Right lobe of liver (tissue), 6 donors: ENCODE measurements around the gene SLC7A4. TPM values are rescaled to one million over a fixed set of nuclear protein-coding genes. Genes with fewer than 3 reads are reported as not detected.

ENCODE experiments used
- ATAC-seq, 4 donors: fragments of 200-7000 bp; cut with Tn5 transposase; one replicate each; pipeline ENCODE4 v1.9.1; 2020; ENCODE audit warnings: mild to moderate bottlenecking in 4 of 4, moderate library complexity in 4 of 4
- DNase-seq, 3 donors: peaks; one replicate each; pipeline ENCODE4 v3.0.0-alpha.2; 2020
- H3K27ac ChIP-seq, 3 donors: fragments of 200-600 bp; one replicate each; pipeline ENCODE4 v1.8.0; 2022
- H3K27me3 ChIP-seq, 2 donors: fragments of 200-600 bp; one replicate each; pipeline ENCODE4 v1.8.0; 2022
- H3K36me3 ChIP-seq, 4 donors: fragments of 200-600 bp; sonication (generic) in 1 of 4; one replicate each; pipeline versions ENCODE4 v1.5.1 to v1.8.0; 2017 to 2022; ENCODE audit warnings: control low read depth in 1 of 4
- H3K4me1 ChIP-seq, 4 donors: fragments of 200-600 bp; sonication (generic) in 1 of 4; one replicate each; pipeline versions ENCODE4 v1.5.1 to v1.8.0; 2017 to 2022; ENCODE audit warnings: control low read depth in 1 of 4
- H3K4me3 ChIP-seq, 3 donors: fragments of 200-600 bp; one replicate each; pipeline ENCODE4 v1.8.0; 2022
- H3K9me3 ChIP-seq, 4 donors: fragments of 200-600 bp; sonication (generic) in 1 of 4; one replicate each; pipeline versions ENCODE4 v1.5.1 to v1.8.0; 2017 to 2022; ENCODE audit warnings: control low read depth in 1 of 4
- POLR2A ChIP-seq: fragments of 450-650 bp; IDR thresholded peaks from one replicate; pipeline ENCODE4 v1.6.1; 2017; ENCODE audit warnings: antibody characterized with exemption, mild to moderate bottlenecking
- WGBS: methylation state at CpG from one replicate; pipeline ENCODE4 v1.1.6; 2018; ENCODE audit warnings: low coverage, low lambda C conversion rate; ENCODE audit not compliant: insufficient coverage; ENCODE audit errors: missing lambda C conversion rate; 5-methylcytosine and 5-hydroxymethylcytosine counted together
- intact Hi-C, 2 donors: fragments of 100-400 bp; cut with DNase I; formaldehyde crosslinking; loops; one replicate each; pipeline versions ENCODE4 v1.11.2 to v1.14.1; 2022
- total RNA-seq, 6 experiments: library from RNA; depleted of rRNA in 2 of 6; stranded (reverse); fragments of >200 nt in 2 of 6; fragmentation: NEBNext Ultra II Directional in 3 of 6; extraction: Animal tissue kit (Norgen Biotek cat#: 25700) in 3 of 6; gene quantifications; one replicate each; pipeline versions ENCODE4 v1.1.0 to v1.2.4, GENCODE V29; 2016 to 2023
- TF ChIP-seq, protein P1 (sequence below), 4 donors: fragments of 200-600 bp in 3 of 4; fragments of 450-650 bp in 1 of 4; IDR thresholded peaks; one replicate each; pipeline versions ENCODE4 v1.5.1 to v1.8.0; 2016 to 2022; ENCODE audit warnings: antibody characterized with exemption in 4 of 4, mild to moderate bottlenecking in 2 of 4
- donor health status: DM: no; HTN: yes; CAD: no.
- donor health status: DM: no; HTN: no; CAD: no.
- donor health status: DM: no; HTN: no; CAD: no.
- donor health status: DM: no; HTN: yes; CAD: no.
- donor health status: DM: no; HTN: yes; CAD: no.

SLC7A4 gene
- total RNA-seq, 6 experiments from 2014 or later: 0.12 to 0.35 (median 0.18) TPM; not detected in 1

DNA sequence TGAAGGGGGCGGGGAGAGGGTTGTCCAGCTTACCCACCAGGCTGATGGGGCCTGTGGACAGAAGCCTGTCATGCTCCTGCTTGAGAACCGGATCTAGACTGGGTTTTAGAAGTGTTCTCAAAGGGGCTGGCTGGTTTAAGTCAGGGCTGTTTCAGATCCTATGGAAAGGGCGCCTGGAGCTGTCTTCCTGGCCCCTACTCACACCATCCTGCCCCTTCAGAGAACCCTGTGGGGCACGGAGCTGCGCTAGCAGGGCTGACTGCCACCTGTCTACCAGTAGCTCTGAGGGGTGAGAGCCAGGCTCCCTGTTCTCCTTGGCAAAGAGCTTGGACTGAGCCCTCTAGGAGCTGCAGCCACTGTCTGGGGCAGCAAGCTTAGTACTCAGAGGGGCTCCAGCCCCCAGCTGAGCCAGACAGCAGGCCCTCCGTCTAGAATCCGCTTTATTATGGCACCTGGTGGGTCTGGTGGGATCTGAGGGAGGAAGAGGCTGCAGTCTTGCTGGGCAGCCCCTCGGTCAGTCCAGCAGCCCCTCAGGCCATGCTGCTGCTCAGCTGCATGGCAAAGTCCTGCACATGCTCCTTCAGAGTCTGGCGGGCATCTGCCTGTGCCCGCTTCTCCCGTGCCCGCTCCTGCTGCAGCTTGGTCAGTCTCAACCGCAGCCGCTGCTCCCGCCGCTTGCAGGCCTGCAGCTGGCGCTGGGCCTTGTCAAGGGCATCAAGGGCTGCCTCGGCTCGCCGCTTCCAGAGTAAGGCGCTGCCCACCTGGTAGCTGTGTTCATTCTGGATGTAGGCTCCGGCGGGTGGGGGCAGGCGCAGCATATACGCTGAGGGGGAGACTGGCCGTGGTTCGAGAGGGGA, 32.8 kb downstream of the SLC7A4 start:
- intact Hi-C loops: loop anchor here in 1 of 2 donors (10.0 kb wide), 1 partner anchor 55 kb away; no protein-coding TSS in a partner anchor
- no peak for ATAC-seq
- Histone ChIP-seq H3K4me3 (no peak overlapping the region), H3K36me3 (peaks cover 0 to 23% (median 2%) of the 10 kb centered on the region in 4 donors), H3K4me1 (peaks cover 0 to 24% (median 7%) of the 10 kb centered on the region in 4 donors), H3K9me3 (no peaks in the 10 kb centered on the region), H3K27ac (no peak overlapping the region), H3K27me3 (no peaks in the 10 kb centered on the region)
- TF ChIP-seq, protein P1, sequence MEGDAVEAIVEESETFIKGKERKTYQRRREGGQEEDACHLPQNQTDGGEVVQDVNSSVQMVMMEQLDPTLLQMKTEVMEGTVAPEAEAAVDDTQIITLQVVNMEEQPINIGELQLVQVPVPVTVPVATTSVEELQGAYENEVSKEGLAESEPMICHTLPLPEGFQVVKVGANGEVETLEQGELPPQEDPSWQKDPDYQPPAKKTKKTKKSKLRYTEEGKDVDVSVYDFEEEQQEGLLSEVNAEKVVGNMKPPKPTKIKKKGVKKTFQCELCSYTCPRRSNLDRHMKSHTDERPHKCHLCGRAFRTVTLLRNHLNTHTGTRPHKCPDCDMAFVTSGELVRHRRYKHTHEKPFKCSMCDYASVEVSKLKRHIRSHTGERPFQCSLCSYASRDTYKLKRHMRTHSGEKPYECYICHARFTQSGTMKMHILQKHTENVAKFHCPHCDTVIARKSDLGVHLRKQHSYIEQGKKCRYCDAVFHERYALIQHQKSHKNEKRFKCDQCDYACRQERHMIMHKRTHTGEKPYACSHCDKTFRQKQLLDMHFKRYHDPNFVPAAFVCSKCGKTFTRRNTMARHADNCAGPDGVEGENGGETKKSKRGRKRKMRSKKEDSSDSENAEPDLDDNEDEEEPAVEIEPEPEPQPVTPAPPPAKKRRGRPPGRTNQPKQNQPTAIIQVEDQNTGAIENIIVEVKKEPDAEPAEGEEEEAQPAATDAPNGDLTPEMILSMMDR (IDR thresholded peaks at IDR 0.05): no peak
- TF ChIP-seq POLR2A: no peak
- WGBS: 85% methylated on average over 4 of the region's 27 CpGs
- DNase-seq: no peak

DNA sequence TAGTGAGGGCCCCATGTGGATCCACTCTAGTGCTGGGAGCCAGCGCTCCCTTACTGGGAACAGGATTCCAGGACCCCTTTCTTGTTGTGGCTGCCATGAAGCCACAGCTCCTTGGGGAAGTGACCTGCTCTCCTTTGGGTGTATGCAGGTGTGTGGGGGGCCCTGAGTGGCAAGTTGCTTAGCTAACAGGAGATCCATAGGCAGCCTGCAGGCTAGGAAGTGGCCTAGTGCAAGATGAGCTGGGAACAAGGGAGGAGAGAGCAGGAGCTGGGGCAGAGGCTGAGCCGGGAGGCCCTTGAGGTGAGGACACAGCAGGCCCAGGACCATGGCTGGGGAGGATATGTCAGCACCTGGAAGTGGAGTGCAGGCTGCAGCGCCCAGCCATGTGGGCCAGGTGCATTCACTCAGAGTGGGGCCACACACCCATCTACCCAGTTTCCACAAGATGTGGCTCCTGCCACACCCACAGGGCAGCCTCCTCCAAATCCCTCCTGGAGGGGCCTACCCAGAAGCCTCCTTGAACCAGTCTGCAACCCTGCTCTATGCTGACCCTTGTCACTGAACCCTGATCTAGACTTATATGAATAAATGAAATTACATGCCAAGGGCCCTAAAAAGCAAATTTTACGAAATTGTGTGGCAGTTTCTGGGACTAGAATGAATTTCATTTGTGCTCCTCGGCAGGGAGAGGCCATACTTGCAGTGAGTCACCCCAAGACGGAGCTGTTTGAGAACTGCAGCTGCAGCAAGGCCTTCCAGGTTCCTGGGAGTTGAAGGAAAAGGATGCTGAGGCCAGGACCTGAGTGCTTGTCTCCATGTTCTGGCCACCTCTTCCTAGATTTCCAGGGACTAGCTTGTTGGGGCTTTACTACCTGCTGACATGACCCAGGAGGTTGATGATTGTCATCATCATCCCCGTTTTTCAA, 33.7 kb downstream of the SLC7A4 start:
- Histone ChIP-seq H3K4me3 (no peak overlapping the region), H3K36me3 (peaks cover 0 to 23% (median 2%) of the 10 kb centered on the region in 4 donors), H3K4me1 (peaks cover 0 to 24% (median 7%) of the 10 kb centered on the region in 4 donors), H3K9me3 (no peaks in the 10 kb centered on the region), H3K27me3 (no peaks in the 10 kb centered on the region), H3K27ac (no peak overlapping the region)
- WGBS: 44% methylated on average over 4 of the region's 7 CpGs
- DNase-seq (no peak), ATAC-seq (no peak)
- TF ChIP-seq POLR2A: no peak
- TF ChIP-seq, protein P1 (IDR thresholded peaks at IDR 0.05): no peak
- intact Hi-C loops: loop anchor here in 1 of 2 donors (10.0 kb wide), 1 partner anchor 54 kb away; no protein-coding TSS in a partner anchor

DNA sequence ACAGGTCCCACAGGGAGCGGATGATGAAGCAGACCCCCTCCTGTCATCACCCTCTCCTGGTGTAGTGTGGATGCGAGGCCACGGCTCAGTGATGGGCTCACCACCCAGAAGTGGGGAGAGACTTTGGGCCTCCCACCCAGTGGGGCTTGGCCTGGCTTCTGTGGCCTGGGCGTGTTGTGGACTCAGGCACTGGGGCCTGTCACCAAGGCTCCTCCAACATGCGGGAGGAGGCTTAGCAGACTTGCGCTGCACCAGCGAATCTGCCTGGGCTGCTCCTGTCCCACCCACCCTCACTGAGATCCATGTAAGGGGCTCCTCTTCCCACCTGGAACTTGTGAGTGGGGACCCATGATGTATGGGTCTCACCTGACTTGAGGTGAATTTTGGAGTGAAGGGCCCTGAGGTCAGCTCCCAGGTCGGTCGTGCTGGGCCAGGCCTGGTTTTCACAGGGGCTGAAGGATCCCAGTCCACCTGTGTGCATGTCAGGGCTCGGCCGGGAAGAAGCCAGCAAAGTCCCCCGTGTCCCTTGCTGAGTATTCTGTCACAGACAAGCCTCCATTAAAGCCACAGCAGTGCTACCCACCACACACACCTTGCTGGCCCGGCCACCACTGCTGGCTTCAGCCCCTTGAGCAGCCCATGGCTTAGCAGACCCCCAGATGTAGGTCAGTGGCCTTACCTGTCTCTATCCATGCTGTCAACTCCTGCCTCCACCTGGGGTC, 34.7 kb downstream of the SLC7A4 start:
- DNase-seq: no peak
- TF ChIP-seq POLR2A: no peak
- TF ChIP-seq, protein P1 (IDR thresholded peaks at IDR 0.05): no peak
- Histone ChIP-seq H3K4me3 (no peak overlapping the region), H3K4me1 (peaks cover 0 to 15% (median 5%) of the 10 kb centered on the region in 4 donors), H3K9me3 (no peaks in the 10 kb centered on the region), H3K27ac (no peak overlapping the region), H3K27me3 (no peaks in the 10 kb centered on the region), H3K36me3 (peaks cover 0 to 25% (median 2%) of the 10 kb centered on the region in 4 donors)
- WGBS: 100% methylated on average over 1 of the region's 13 CpGs
- intact Hi-C loops: loop anchor here in 1 of 2 donors (10.0 kb wide), 1 partner anchor 53 kb away; no protein-coding TSS in a partner anchor
- ATAC-seq: no peak
